T-helper 2 cell treated with Interferon-gamma antibody and Interleukin-4, amounts not matched to agents 5 μg/mL and 100 μg/mL, for 36 hours (primary cell): Measurements from ENCODE around the gene TPO.

Experiments
- DNase-seq: peaks from one replicate; pipeline ENCODE4 v3.0.0; 2021; ENCODE audit warnings: low spot score
- H3K27ac Mint-ChIP-seq: one replicate; pipeline ENCODE4 v1.8.0; 2021; ENCODE audit warnings: mild to moderate bottlenecking, mixed read lengths
- H3K27me3 Mint-ChIP-seq: one replicate; pipeline ENCODE4 v1.8.0; 2021; ENCODE audit warnings: low read depth, mixed read lengths
- H3K36me3 Mint-ChIP-seq: one replicate; pipeline ENCODE4 v1.8.0; 2021; ENCODE audit warnings: low read depth, mixed read lengths
- H3K4me1 Mint-ChIP-seq: one replicate; pipeline ENCODE4 v1.8.0; 2021; ENCODE audit warnings: low read depth, mixed read lengths
- H3K4me3 Mint-ChIP-seq: one replicate; pipeline ENCODE4 v1.8.0; 2022; ENCODE audit warnings: mild to moderate bottlenecking, moderate library complexity, mixed read lengths
- H3K9me3 Mint-ChIP-seq: one replicate; pipeline ENCODE4 v1.8.0; 2021; ENCODE audit warnings: mixed read lengths

TPO gene

GRCh38 chr2:1539973-1540372, 126.7 kb downstream of the TPO start:
- H3K4me3 Mint-ChIP-seq = no peak overlapping the region
- no peak for DNase-seq
- H3K4me1 Mint-ChIP-seq = peaks cover 2% of the 10 kb centered on the region
- H3K27ac Mint-ChIP-seq = no peak overlapping the region
- no peaks in the 10 kb centered on the region for H3K36me3 Mint-ChIP-seq
- H3K27me3 Mint-ChIP-seq = no peaks in the 10 kb centered on the region
- H3K9me3 Mint-ChIP-seq = no peaks in the 10 kb centered on the region

DNA sequence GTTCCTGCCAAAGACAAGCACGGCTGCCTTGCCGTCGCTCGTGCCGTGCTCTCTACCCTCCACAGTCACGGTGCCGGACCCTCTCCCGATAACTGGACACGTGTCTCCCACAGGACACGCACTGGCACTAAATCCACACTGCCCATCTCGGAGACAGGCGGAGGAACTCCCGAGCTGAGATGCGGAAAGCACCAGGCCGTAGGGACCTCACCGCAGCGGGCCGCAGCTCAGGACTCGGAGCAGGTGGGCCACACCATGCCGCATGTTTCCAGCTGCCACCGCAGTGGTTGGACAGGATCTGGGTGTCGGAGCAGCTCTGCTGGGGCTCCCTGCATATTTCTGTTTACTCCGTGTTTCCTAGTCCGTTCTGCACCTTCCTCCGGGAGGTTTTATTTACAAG, 127.2 kb downstream of the TPO start:
- DNase-seq = no peak
- Mint-ChIP-seq H3K4me1 (peaks cover 2% of the 10 kb centered on the region), H3K4me3 (no peak overlapping the region), H3K36me3 (no peaks in the 10 kb centered on the region), H3K27ac (no peak overlapping the region), H3K27me3 (no peaks in the 10 kb centered on the region), H3K9me3 (no peaks in the 10 kb centered on the region)

GRCh38 chr2:1541040-1541439, 127.8 kb downstream of the TPO start:
- Mint-ChIP-seq H3K4me1 (peaks cover 6% of the 10 kb centered on the region), H3K9me3 (no peaks in the 10 kb centered on the region), H3K27me3 (no peaks in the 10 kb centered on the region), H3K36me3 (no peaks in the 10 kb centered on the region), H3K4me3 (no peak overlapping the region), H3K27ac (no peak overlapping the region)
- DNase-seq = no peak

DNA sequence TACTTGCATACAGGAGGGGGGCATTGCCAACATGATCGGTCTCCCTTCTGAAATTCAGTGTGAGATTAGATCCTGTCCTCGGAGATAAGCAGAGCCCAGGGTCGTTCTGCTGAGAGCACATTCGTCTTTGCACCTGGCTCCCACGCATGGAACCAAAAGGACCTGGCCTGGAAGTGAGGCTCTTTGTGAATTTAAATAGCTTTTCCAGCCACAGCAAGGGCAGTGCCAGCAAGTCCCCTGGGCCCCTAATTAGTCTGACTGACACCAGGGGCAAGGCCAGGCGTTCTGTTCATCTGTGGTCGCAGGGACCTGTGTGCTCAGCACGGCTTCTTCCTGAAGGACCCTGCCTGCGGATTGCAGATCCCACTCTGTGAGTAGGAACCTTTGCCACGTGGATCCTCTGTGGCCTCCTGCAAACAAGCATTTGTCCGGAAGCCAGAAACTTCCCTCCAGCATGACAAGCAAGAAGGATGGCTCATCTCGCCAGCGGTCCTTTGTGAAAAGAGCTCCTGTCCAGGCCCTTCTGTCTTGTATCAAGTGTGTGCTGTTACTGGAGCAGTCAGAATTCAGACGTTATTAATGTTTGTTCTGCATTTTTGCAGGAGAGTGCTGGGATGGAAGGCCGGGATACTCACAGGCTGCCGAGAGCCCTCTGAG, 128.7 kb downstream of the TPO start:
- DNase-seq = no peak
- Mint-ChIP-seq H3K4me1 (peaks cover 9% of the 10 kb centered on the region), H3K36me3 (no peaks in the 10 kb centered on the region), H3K9me3 (no peaks in the 10 kb centered on the region), H3K4me3 (no peak overlapping the region), H3K27me3 (no peaks in the 10 kb centered on the region), H3K27ac (no peak overlapping the region)

- DNase-seq = no peak
- no peaks in the 10 kb centered on the region for H3K9me3 Mint-ChIP-seq
- H3K4me3 Mint-ChIP-seq = no peak overlapping the region
- no peaks in the 10 kb centered on the region for H3K36me3 Mint-ChIP-seq
- H3K27ac Mint-ChIP-seq = no peak overlapping the region
- no peaks in the 10 kb centered on the region for H3K27me3 Mint-ChIP-seq
- peaks cover 9% of the 10 kb centered on the region for H3K4me1 Mint-ChIP-seq
Measured at GRCh38 chr2:1542971-1543370, 129.7 kb downstream of the TPO start.

DNA sequence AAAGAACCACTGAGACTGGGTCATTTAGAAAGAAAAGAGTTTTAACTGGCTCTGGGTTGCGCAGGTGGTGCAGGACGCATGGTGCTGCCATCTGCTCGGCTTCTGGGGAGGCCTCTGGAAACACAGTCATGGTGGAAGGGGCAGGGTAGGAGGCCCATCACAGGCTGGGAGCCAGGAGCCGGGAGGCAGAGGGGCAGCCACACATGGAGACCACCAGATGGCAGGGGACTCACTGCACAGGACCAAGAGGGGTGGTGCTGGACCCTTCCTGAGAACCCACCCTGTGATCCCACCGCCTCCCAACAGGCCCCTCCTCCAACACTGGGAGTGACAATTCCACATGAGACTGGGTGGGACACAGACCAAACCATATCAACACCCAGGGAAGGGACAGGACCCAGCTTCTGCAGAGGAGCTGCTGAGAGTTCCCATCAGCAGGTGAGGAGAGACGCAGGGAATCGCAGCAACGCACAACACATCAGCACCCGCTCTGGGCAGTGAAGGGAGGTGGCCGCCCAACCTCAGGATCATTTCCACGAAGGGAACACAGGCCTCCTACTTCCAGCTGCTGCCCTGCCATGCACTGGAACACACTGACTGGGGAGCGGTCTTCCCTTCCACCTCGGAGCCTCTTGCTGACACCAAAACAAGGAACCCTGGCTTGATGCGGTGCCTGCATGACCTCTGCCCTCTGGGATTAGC, 130.7 kb downstream of the TPO start:
- no peak for DNase-seq
- H3K27ac Mint-ChIP-seq = no peak overlapping the region
- peaks cover 7% of the 10 kb centered on the region for H3K4me1 Mint-ChIP-seq
- no peak overlapping the region for H3K4me3 Mint-ChIP-seq
- no peaks in the 10 kb centered on the region for H3K36me3 Mint-ChIP-seq
- no peaks in the 10 kb centered on the region for H3K9me3 Mint-ChIP-seq
- H3K27me3 Mint-ChIP-seq = no peaks in the 10 kb centered on the region

DNA sequence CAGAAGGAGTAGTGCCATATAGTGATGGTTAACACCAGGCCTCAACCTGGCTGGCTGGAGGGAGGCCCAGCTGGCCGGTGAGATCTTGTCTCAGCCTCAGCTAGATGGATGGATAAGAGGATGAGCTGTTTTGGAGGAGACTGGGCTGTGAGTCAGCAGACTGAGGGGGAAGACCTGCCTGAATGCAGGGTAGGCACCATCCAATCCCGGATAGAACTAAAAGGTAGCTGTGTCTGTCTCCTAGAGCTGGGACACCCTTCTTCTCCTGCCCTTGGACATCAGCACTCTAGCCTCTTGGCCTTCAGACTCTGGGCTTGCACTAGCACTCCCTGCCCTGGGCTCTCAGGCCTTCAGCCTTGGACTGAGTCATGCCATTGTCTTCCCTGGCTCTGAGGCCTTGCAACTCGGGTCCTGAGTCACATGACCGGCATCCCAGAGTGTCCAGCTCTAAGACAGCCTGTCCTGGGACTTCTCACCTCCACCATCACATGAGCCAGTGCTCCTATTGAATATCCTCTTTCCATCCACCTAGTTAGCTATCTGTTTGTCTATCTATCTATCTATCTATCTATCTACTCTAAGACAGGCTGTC, 131.3 kb downstream of the TPO start:
- Mint-ChIP-seq H3K27ac (no peak overlapping the region), H3K9me3 (no peaks in the 10 kb centered on the region), H3K36me3 (no peaks in the 10 kb centered on the region), H3K4me3 (no peak overlapping the region), H3K27me3 (no peaks in the 10 kb centered on the region), H3K4me1 (peaks cover 7% of the 10 kb centered on the region)
- DNase-seq = no peak

DNA sequence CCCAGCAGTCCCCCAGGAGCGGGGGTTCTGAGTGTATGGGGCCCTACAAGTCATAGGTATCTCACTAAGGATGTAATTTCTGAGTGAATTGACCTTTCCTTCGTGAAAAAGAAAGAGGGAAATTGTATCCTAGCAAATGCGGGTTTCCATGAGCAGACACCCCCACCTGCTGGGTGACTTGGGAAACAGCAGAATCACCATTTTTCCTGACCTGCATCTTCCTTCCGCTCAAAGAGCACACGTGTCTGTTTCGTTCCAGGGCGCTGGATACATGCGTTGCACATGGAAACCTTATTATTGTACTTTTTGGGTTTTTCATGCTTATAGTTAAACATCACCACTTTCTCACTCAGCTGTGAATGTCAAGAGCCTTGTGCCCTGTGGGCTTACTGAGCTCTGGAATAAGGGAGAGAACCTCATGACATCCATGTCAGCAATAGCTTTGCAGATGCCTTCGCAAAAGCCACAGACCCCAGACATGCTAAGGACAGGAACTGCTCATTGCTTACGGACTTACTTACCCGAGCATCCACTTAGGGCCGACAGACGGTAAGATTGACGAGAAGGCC, 132.8 kb downstream of the TPO start:
- Mint-ChIP-seq H3K4me1 (peaks cover 7% of the 10 kb centered on the region), H3K9me3 (no peaks in the 10 kb centered on the region), H3K27me3 (peaks cover 2% of the 10 kb centered on the region), H3K36me3 (no peaks in the 10 kb centered on the region), H3K4me3 (no peak overlapping the region), H3K27ac (no peak overlapping the region)
- no peak for DNase-seq

- H3K36me3 Mint-ChIP-seq = no peaks in the 10 kb centered on the region
- H3K27me3 Mint-ChIP-seq = peaks cover 2% of the 10 kb centered on the region
- no peaks in the 10 kb centered on the region for H3K9me3 Mint-ChIP-seq
- peaks cover 7% of the 10 kb centered on the region for H3K4me1 Mint-ChIP-seq
- H3K4me3 Mint-ChIP-seq = no peak overlapping the region
- no peak for DNase-seq
- no peak overlapping the region for H3K27ac Mint-ChIP-seq
Measured at GRCh38 chr2:1546901-1547300, 133.6 kb downstream of the TPO start.

GRCh38 chr2:1548910-1549673, 135.8 kb downstream of the TPO start:
- DNase-seq = no peak
- Mint-ChIP-seq H3K9me3 (no peaks in the 10 kb centered on the region), H3K36me3 (no peaks in the 10 kb centered on the region), H3K4me3 (no peak overlapping the region), H3K27ac (no peak overlapping the region), H3K4me1 (peaks cover 7% of the 10 kb centered on the region), H3K27me3 (peaks cover 6% of the 10 kb centered on the region)

DNA sequence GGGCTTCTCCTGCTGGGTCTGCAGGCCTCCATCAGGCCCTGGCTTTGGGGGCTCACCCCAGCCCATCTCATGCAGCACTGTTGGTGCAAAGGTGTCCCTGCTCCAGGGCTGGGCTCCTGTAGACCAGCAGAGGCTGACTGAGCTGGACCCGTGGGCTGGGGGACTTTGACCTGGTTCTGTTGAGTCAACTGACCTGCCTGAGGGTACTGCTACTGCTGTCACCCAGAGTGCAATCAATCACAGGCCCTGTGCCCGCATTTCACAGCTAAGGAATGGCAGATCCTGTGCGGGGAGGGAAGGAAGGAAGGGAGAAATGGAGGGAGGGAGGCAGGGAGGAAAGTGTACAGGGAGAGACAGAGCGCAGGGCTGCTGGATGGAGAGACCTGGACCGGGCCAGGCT, 136.8 kb downstream of the TPO start:
- DNase-seq = no peak
- Mint-ChIP-seq H3K4me1 (peaks cover 7% of the 10 kb centered on the region), H3K27me3 (peaks cover 6% of the 10 kb centered on the region), H3K4me3 (no peak overlapping the region), H3K9me3 (no peaks in the 10 kb centered on the region), H3K27ac (no peak overlapping the region), H3K36me3 (no peaks in the 10 kb centered on the region)

GRCh38 chr2:1550658-1551316, 137.5 kb downstream of the TPO start:
- Mint-ChIP-seq H3K27ac (no peak overlapping the region), H3K9me3 (no peaks in the 10 kb centered on the region), H3K4me1 (peaks cover 6% of the 10 kb centered on the region), H3K27me3 (peaks cover 6% of the 10 kb centered on the region), H3K36me3 (no peaks in the 10 kb centered on the region), H3K4me3 (no peak overlapping the region)
- peak; percentile 45 for DNase-seq

- Mint-ChIP-seq H3K4me1 (no peaks in the 10 kb centered on the region), H3K27ac (no peak overlapping the region), H3K27me3 (peaks cover 6% of the 10 kb centered on the region), H3K9me3 (no peaks in the 10 kb centered on the region), H3K36me3 (no peaks in the 10 kb centered on the region), H3K4me3 (no peak overlapping the region)
- no peak for DNase-seq
Measured at GRCh38 chr2:1551905-1552304, 138.6 kb downstream of the TPO start.
